ENCODE results near the gene DSCAM.

The DSCAM gene

DNA sequence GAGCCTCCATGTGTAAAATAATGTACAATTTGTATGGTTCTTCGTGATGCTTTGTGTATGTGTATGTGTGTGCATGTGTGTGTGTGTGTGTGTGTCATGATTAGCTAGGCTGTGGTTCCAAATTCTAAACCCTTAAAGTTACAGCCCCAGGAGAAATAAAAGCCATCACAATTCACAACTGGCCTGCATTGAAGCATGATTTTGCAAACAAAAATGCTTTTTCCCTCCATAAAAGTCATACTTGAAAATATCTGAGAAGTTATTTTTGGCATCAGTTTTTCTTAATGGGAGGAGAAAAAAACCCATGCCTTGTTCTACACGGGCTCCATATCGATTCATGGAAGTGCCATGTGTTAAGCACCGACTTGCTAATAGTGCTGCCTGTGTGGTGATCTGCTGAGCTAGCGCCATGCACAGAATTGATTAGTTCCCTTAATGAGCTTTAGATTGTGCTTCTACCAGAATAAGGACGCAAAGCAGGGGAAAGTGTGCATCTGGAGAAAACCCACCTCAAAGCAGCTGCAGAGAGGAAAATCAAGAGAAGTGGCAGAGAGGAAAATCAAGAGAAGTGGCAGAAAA lies 207.3 kb downstream of the DSCAM start:
- Histone ChIP-seq H3K27me3 (ENCODE audit: control insufficient read depth, insufficient read depth, low read length) (no peaks in the 10 kb centered on the region), H3K9ac (ENCODE audit: low read length) (no peak overlapping the region), H3K36me3 (ENCODE audit: control insufficient read depth, insufficient read depth, low read length) (no peaks in the 10 kb centered on the region), H3K4me3 (ENCODE audit: low read length) (no peak overlapping the region), H3K9me3 (ENCODE audit: control insufficient read depth, low read length) (no peaks in the 10 kb centered on the region), H3K4me1 (ENCODE audit: control insufficient read depth, insufficient read depth, low read length) (no peaks in the 10 kb centered on the region)

GRCh38 chr21:40638466-40639251 lies 208.3 kb downstream of the DSCAM start:
- no peaks in the 10 kb centered on the region for H3K9me3 ChIP-seq (ENCODE audit: control insufficient read depth, low read length)
- H3K27me3 ChIP-seq (ENCODE audit: control insufficient read depth, insufficient read depth, low read length): no peaks in the 10 kb centered on the region
- no peaks in the 10 kb centered on the region for H3K4me1 ChIP-seq (ENCODE audit: control insufficient read depth, insufficient read depth, low read length)
- no peak overlapping the region for H3K4me3 ChIP-seq (ENCODE audit: low read length)
- no peak overlapping the region for H3K9ac ChIP-seq (ENCODE audit: low read length)
- H3K36me3 ChIP-seq (ENCODE audit: control insufficient read depth, insufficient read depth, low read length): no peaks in the 10 kb centered on the region

DNA sequence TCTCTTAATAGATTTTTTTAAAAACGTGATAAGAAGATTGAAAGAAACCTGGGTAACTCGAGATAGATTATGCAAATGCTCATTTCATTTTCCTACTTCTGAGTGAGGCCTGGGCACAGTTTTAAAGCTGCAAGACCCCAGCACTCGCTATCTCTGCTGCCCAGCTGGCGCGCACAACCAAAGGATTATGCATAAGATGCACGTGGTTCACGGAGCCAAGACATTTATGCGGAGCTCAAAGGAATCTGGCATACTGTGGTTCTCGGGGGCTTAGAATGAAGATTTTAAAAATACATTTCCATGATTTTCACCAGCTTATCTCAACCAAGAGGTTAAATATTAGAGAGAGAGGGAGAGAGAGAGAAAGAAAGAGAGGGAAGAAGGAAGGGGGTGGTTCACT lies 210.9 kb downstream of the DSCAM start:
- Histone ChIP-seq H3K27me3 (ENCODE audit: control insufficient read depth, insufficient read depth, low read length) (no peaks in the 10 kb centered on the region), H3K9ac (ENCODE audit: low read length) (no peak overlapping the region), H3K36me3 (ENCODE audit: control insufficient read depth, insufficient read depth, low read length) (no peaks in the 10 kb centered on the region), H3K9me3 (ENCODE audit: control insufficient read depth, low read length) (no peaks in the 10 kb centered on the region), H3K4me1 (ENCODE audit: control insufficient read depth, insufficient read depth, low read length) (no peaks in the 10 kb centered on the region), H3K4me3 (ENCODE audit: low read length) (no peak overlapping the region)

DNA sequence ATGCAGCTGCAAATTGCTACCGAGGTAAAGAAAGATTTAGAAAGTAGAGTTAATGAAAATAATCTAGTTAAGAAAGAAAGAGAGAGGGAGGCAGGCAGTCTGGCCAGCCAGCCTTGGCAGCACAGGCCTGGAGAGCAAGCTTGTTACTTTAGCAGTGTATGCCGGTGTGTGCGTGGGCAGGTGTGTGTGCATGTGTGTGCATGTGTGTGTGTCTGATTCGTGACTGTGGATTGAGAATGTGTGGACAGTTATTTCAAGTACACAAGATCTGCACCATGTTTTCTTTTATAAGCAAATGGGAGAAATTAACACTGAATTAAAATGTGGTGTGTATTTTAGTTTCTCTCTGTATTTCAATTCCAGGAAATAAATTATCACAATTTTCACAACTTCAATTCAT lies 211.6 kb downstream of the DSCAM start:
- Histone ChIP-seq H3K36me3 (ENCODE audit: control insufficient read depth, insufficient read depth, low read length) (no peaks in the 10 kb centered on the region), H3K4me1 (ENCODE audit: control insufficient read depth, insufficient read depth, low read length) (no peaks in the 10 kb centered on the region), H3K9me3 (ENCODE audit: control insufficient read depth, low read length) (no peaks in the 10 kb centered on the region), H3K9ac (ENCODE audit: low read length) (no peak overlapping the region), H3K27me3 (ENCODE audit: control insufficient read depth, insufficient read depth, low read length) (no peaks in the 10 kb centered on the region), H3K4me3 (ENCODE audit: low read length) (no peak overlapping the region)

DNA sequence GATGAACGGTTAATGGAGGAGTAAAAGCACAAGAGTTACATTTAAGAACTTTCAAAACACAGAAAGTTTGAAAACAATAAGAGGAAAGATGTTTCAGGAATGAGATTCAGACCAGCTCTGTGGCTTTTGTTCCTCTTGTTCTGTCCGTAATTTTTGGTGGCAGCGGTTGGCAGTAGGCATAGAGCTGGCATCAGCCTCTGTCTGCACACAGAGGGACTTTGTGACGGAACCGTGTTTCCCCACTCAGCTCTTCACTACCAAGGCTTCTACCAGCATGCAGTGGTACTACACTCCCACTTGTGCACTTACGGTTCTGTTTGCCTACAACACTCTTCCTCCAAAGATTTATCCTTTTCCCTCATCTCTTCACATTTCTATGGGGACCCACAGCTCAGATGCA lies 212.8 kb downstream of the DSCAM start:
- Histone ChIP-seq H3K9me3 (ENCODE audit: control insufficient read depth, low read length) (no peaks in the 10 kb centered on the region), H3K4me1 (ENCODE audit: control insufficient read depth, insufficient read depth, low read length) (no peaks in the 10 kb centered on the region), H3K9ac (ENCODE audit: low read length) (no peak overlapping the region), H3K27me3 (ENCODE audit: control insufficient read depth, insufficient read depth, low read length) (no peaks in the 10 kb centered on the region), H3K4me3 (ENCODE audit: low read length) (no peak overlapping the region), H3K36me3 (ENCODE audit: control insufficient read depth, insufficient read depth, low read length) (no peaks in the 10 kb centered on the region)

DNA sequence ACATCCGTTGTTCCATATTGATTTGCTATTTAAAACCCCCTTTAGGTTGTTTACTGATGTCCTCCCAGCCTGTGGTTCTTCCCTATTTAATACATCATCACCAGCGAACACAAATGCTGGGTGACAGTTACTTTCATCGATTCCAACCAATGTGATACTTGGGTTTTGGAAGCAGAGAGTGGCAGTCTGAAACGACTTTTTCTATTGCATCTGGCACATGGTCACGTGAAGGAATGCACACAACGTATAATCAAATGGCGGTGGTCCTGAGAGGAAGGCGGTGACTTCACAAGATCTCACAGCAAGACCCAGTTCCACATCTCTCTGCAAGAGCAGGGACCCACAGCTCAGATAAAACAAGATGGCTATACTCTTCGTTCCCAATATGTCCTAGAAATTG lies 213.9 kb downstream of the DSCAM start:
- Histone ChIP-seq H3K36me3 (ENCODE audit: control insufficient read depth, insufficient read depth, low read length) (no peaks in the 10 kb centered on the region), H3K4me1 (ENCODE audit: control insufficient read depth, insufficient read depth, low read length) (no peaks in the 10 kb centered on the region), H3K9ac (ENCODE audit: low read length) (no peak overlapping the region)

DNA sequence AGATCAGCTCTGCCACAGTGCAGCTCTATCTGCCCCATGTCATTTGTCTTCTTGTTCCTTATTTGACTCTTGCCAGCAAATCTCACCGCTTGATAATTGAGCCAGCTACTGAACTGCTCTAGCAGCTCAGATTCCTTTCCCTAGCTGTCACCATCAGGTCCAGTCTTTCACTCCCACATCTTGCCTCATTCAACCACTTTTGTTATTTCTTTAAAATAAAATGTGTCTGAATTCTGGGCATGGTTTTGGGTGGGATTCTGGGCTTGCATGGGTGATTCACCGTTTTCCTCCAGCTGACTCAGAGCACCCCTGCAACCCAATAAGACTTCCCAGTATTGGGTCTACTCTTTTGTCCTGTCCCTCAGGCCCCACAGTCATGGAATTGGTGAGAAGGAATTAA lies 215.7 kb downstream of the DSCAM start:
- Histone ChIP-seq H3K9ac (ENCODE audit: low read length) (no peak overlapping the region), H3K9me3 (ENCODE audit: control insufficient read depth, low read length) (no peaks in the 10 kb centered on the region), H3K4me3 (ENCODE audit: low read length) (no peak overlapping the region), H3K36me3 (ENCODE audit: control insufficient read depth, insufficient read depth, low read length) (no peaks in the 10 kb centered on the region), H3K4me1 (ENCODE audit: control insufficient read depth, insufficient read depth, low read length) (no peaks in the 10 kb centered on the region), H3K27me3 (ENCODE audit: control insufficient read depth, insufficient read depth, low read length) (no peaks in the 10 kb centered on the region)

More for the DNA sequence above, 213.9 kb downstream of the DSCAM start:
- no peaks in the 10 kb centered on the region for H3K9me3 ChIP-seq (ENCODE audit: control insufficient read depth, low read length)
- no peak overlapping the region for H3K4me3 ChIP-seq (ENCODE audit: low read length)
- H3K27me3 ChIP-seq (ENCODE audit: control insufficient read depth, insufficient read depth, low read length): no peaks in the 10 kb centered on the region

GRCh38 chr21:40625991-40626390 lies 221.0 kb downstream of the DSCAM start:
- Histone ChIP-seq H3K4me1 (ENCODE audit: control insufficient read depth, insufficient read depth, low read length) (no peaks in the 10 kb centered on the region), H3K27me3 (ENCODE audit: control insufficient read depth, insufficient read depth, low read length) (no peaks in the 10 kb centered on the region), H3K36me3 (ENCODE audit: control insufficient read depth, insufficient read depth, low read length) (no peaks in the 10 kb centered on the region), H3K4me3 (ENCODE audit: low read length) (no peak overlapping the region), H3K9me3 (ENCODE audit: control insufficient read depth, low read length) (no peaks in the 10 kb centered on the region), H3K9ac (ENCODE audit: low read length) (no peak overlapping the region)

GRCh38 chr21:40623528-40623927 lies 223.4 kb downstream of the DSCAM start:
- H3K27me3 ChIP-seq (ENCODE audit: control insufficient read depth, insufficient read depth, low read length): no peaks in the 10 kb centered on the region
- no peaks in the 10 kb centered on the region for H3K36me3 ChIP-seq (ENCODE audit: control insufficient read depth, insufficient read depth, low read length)
- no peaks in the 10 kb centered on the region for H3K4me1 ChIP-seq (ENCODE audit: control insufficient read depth, insufficient read depth, low read length)
- no peak overlapping the region for H3K4me3 ChIP-seq (ENCODE audit: low read length)
- no peak overlapping the region for H3K9ac ChIP-seq (ENCODE audit: low read length)
- H3K9me3 ChIP-seq (ENCODE audit: control insufficient read depth, low read length): no peaks in the 10 kb centered on the region

- no peaks in the 10 kb centered on the region for H3K4me1 ChIP-seq (ENCODE audit: control insufficient read depth, insufficient read depth, low read length)
- H3K36me3 ChIP-seq (ENCODE audit: control insufficient read depth, insufficient read depth, low read length): no peaks in the 10 kb centered on the region
- H3K9me3 ChIP-seq (ENCODE audit: control insufficient read depth, low read length): no peaks in the 10 kb centered on the region
- H3K9ac ChIP-seq (ENCODE audit: low read length): no peak overlapping the region
- H3K4me3 ChIP-seq (ENCODE audit: low read length): no peak overlapping the region
- H3K27me3 ChIP-seq (ENCODE audit: control insufficient read depth, insufficient read depth, low read length): no peaks in the 10 kb centered on the region
Observed at GRCh38 chr21:40622531-40622930, 224.4 kb downstream of the DSCAM start.

GRCh38 chr21:40620386-40621145 lies 226.4 kb downstream of the DSCAM start:
- Histone ChIP-seq H3K9ac (ENCODE audit: low read length) (no peak overlapping the region), H3K9me3 (ENCODE audit: control insufficient read depth, low read length) (no peaks in the 10 kb centered on the region), H3K4me1 (ENCODE audit: control insufficient read depth, insufficient read depth, low read length) (no peaks in the 10 kb centered on the region), H3K4me3 (ENCODE audit: low read length) (no peak overlapping the region), H3K27me3 (ENCODE audit: control insufficient read depth, insufficient read depth, low read length) (no peaks in the 10 kb centered on the region), H3K36me3 (ENCODE audit: control insufficient read depth, insufficient read depth, low read length) (no peaks in the 10 kb centered on the region)
